Measurements from ENCODE around the gene SYP. TPM values are rescaled to one million over a fixed set of nuclear protein-coding genes. Genes with fewer than 3 reads are reported as not detected.

The SYP gene
- total RNA-seq, 4 donors from 2014 or later = 5.5 to 11.0 (median 6.7) TPM; not detected in 1

GRCh38 chrX:49197543-49198087 is 2.4 kb downstream of the SYP start:
- TF ChIP-seq, protein P1, sequence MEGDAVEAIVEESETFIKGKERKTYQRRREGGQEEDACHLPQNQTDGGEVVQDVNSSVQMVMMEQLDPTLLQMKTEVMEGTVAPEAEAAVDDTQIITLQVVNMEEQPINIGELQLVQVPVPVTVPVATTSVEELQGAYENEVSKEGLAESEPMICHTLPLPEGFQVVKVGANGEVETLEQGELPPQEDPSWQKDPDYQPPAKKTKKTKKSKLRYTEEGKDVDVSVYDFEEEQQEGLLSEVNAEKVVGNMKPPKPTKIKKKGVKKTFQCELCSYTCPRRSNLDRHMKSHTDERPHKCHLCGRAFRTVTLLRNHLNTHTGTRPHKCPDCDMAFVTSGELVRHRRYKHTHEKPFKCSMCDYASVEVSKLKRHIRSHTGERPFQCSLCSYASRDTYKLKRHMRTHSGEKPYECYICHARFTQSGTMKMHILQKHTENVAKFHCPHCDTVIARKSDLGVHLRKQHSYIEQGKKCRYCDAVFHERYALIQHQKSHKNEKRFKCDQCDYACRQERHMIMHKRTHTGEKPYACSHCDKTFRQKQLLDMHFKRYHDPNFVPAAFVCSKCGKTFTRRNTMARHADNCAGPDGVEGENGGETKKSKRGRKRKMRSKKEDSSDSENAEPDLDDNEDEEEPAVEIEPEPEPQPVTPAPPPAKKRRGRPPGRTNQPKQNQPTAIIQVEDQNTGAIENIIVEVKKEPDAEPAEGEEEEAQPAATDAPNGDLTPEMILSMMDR (IDR thresholded peaks at IDR 0.05) = no peak
- TF ChIP-seq POLR2A (IDR thresholded peaks at IDR 0.05) = no peak
- H3K27me3 ChIP-seq = no peaks in the 10 kb centered on the region
- H3K36me3 ChIP-seq = no peaks in the 10 kb centered on the region
- no peak overlapping the region for H3K4me3 ChIP-seq
- no peaks in the 10 kb centered on the region for H3K9me3 ChIP-seq
- H3K27ac ChIP-seq = no peak overlapping the region
- H3K4me1 ChIP-seq = peaks cover 0 to 5% (median 2%) of the 10 kb centered on the region in 4 donors
- DNase-seq = no peak

- Histone ChIP-seq H3K4me1 (no peaks in the 10 kb centered on the region), H3K27me3 (no peaks in the 10 kb centered on the region), H3K36me3 (no peaks in the 10 kb centered on the region), H3K9me3 (no peaks in the 10 kb centered on the region), H3K4me3 (no peak overlapping the region), H3K27ac (no peak overlapping the region)
- DNase-seq = no peak
- TF ChIP-seq POLR2A (IDR thresholded peaks at IDR 0.05) = no peak
- TF ChIP-seq, protein P1 (IDR thresholded peaks at IDR 0.05) = no peak
These were observed 6.4 kb downstream of the SYP start for GRCh38 chrX:49193542-49193964.

- no peak for DNase-seq
- H3K27ac ChIP-seq = no peak overlapping the region
- no peaks in the 10 kb centered on the region for H3K27me3 ChIP-seq
- no peaks in the 10 kb centered on the region for H3K36me3 ChIP-seq
- no peaks in the 10 kb centered on the region for H3K9me3 ChIP-seq
- no peaks in the 10 kb centered on the region for H3K4me1 ChIP-seq
- no peak for TF ChIP-seq POLR2A (IDR thresholded peaks at IDR 0.05)
- TF ChIP-seq, protein P1 (IDR thresholded peaks at IDR 0.05) = peak in 5 of 6 experiments; percentile 40 to 46 (median 45)
- no peak overlapping the region for H3K4me3 ChIP-seq
These were observed 7.2 kb downstream of the SYP start for GRCh38 chrX:49192722-49193328.

GRCh38 chrX:49191574-49192011 is 8.4 kb downstream of the SYP start:
- no peaks in the 10 kb centered on the region for H3K9me3 ChIP-seq
- peak overlapping the region; percentile 81 to 91 (median 84) for H3K27ac ChIP-seq
- no peaks in the 10 kb centered on the region for H3K4me1 ChIP-seq
- DNase-seq = no peak
- no peaks in the 10 kb centered on the region for H3K36me3 ChIP-seq
- peak overlapping the region; percentile 49 to 70 (median 60) for H3K4me3 ChIP-seq
- no peaks in the 10 kb centered on the region for H3K27me3 ChIP-seq
- TF ChIP-seq, protein P1 (IDR thresholded peaks at IDR 0.05) = no peak
- TF ChIP-seq POLR2A (IDR thresholded peaks at IDR 0.05) = no peak

DNA sequence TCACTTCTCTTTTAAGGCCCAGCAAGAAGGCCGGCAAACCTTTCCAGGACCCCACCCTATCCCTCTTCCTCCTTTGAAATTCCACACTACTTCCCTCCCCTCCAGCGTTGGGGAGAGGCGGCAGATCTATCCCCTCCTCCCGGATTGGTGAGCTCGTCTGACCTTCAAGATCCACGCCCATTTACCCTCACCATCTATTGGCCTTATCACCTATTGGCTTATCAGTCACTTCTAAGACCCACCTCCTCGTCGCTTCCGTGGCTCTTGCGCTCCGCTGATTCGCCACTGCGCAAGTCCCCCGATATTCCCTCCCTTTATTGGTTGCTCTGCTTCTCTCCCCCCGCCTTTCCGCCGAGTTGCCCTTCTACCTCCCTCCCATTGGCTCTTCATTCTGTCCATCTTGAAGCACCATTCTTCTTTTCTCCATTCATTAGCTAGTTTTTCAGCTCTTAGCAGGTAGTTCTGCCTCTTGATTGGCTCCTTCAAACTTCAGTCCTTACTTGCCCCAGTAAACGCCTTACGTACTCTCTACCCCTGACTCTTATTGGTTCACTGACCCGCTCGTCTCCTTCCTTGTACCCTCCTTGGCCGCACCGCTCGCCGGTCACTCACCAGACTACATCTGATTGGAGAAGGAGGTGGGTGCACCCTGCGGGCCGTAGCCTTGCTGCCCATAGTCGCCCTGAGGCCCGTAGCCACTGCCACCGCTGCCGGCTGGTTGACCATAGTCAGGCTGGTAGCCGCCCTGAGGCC is 9.0 kb downstream of the SYP start:
- peak; percentile 84 to 89 for TF ChIP-seq POLR2A (IDR thresholded peaks at IDR 0.05)
- TF ChIP-seq, protein P1 (IDR thresholded peaks at IDR 0.05) = peak in 1 of 6 experiments; percentile 14
- H3K36me3 ChIP-seq = no peaks in the 10 kb centered on the region
- H3K27ac ChIP-seq = peak overlapping the region; percentile 84 to 92 (median 86)
- no peaks in the 10 kb centered on the region for H3K27me3 ChIP-seq
- H3K4me1 ChIP-seq = no peaks in the 10 kb centered on the region
- peak overlapping the region; percentile 49 to 70 (median 60) for H3K4me3 ChIP-seq
- no peaks in the 10 kb centered on the region for H3K9me3 ChIP-seq
- DNase-seq = peak; percentile 85 to 95 (median 88)
